OCI-LY3 (cell line): ENCODE results near the gene HAPSTR1.

Experiments used
- CTCF ChIP-seq: fragments of 200-600, 300-600 bp; sonication (generic); IDR thresholded peaks from 2 replicates; pipeline ENCODE4 v1.5.1; 2014; ENCODE audit warnings: antibody characterized with exemption, low read length, low read depth
- EZH2phosphoT487 ChIP-seq: fragments of 200-600 bp; shearing (Covaris generic); IDR thresholded peaks from 2 replicates; pipeline ENCODE4 v1.6.1; 2018; ENCODE audit warnings: antibody characterized with exemption, mixed run types, low read depth

- TF ChIP-seq CTCF = no peak
- TF ChIP-seq EZH2phosphoT487 = no peak
Observed at GRCh38 chr16:9047689-9048301, 43.6 kb upstream of the HAPSTR1 start.
